Keratinocyte (primary cell): ENCODE data around the gene ZNF438. TPM values are rescaled to one million over a fixed set of nuclear protein-coding genes. Genes with fewer than 3 reads are reported as not detected.
"Not testable (repeated sequence)": the region's sequence is repeated elsewhere in the genome, so short reads cannot be mapped to it uniquely, and the experiment has no call there.

ENCODE experiments used
- DNase-seq: peaks from one replicate; pipeline ENCODE4 v3.0.0-alpha.2; 2011; ENCODE audit warnings: low read depth, missing footprints, low spot score
- FAIRE-seq: peaks from 2 replicates; lab custom pipeline; 2011; peaks lifted over from hg19 to GRCh38; lab: Jason Lieb, UNC
- H2AFZ ChIP-seq: 2 replicates; pipeline ENCODE4 v1.6.0; 2012; ENCODE audit warnings: low read length, control low read depth, inconsistent platforms; ENCODE audit not compliant: control insufficient read depth
- H3K27ac ChIP-seq: 2 replicates; pipeline ENCODE4 v1.5.1; 2011; ENCODE audit warnings: low read length; ENCODE audit not compliant: control insufficient read depth, insufficient read depth
- H3K27me3 ChIP-seq: 3 replicates; pipeline ENCODE4 v1.6.0; 2011; ENCODE audit warnings: low read length; ENCODE audit not compliant: control insufficient read depth, insufficient read depth; ENCODE audit errors: extremely low read depth
- H3K36me3 ChIP-seq, 2 experiments: 2 replicates in 1 of 2; 3 replicates in 1 of 2; pipeline ENCODE4 v1.5.1; 2011; ENCODE audit warnings: low read length in 2 of 2, mild to moderate bottlenecking in 1 of 2; ENCODE audit not compliant: control insufficient read depth in 2 of 2, insufficient read depth in 2 of 2; ENCODE audit errors: extremely low read depth in 1 of 2
- H3K4me1 ChIP-seq: 3 replicates; pipeline ENCODE4 v1.5.1; 2011; ENCODE audit warnings: low read length; ENCODE audit not compliant: control insufficient read depth, insufficient read depth; ENCODE audit errors: extremely low read depth
- H3K4me2 ChIP-seq: 3 replicates; pipeline ENCODE4 v1.6.0; 2011; ENCODE audit warnings: low read depth, low read length; ENCODE audit not compliant: control insufficient read depth, insufficient read depth; ENCODE audit errors: extremely low read depth
- H3K4me3 ChIP-seq, 3 experiments: fragments of 200-600 bp in 1 of 3; sonication (generic) in 1 of 3; 2 replicates in 2 of 3; 3 replicates in 1 of 3; pipeline ENCODE4 v1.5.1; 2011 to 2016; ENCODE audit warnings: low read length in 3 of 3, mild to moderate bottlenecking in 3 of 3, control low read depth in 2 of 3, inconsistent platforms in 1 of 3, low read depth in 1 of 3, mixed read lengths in 1 of 3, mixed run types in 1 of 3, moderate library complexity in 1 of 3; ENCODE audit not compliant: control insufficient read depth in 2 of 3, insufficient read depth in 2 of 3; ENCODE audit errors: extremely low read depth in 1 of 3
- H3K79me2 ChIP-seq: 2 replicates; pipeline ENCODE4 v1.6.0; 2012; ENCODE audit warnings: low read length; ENCODE audit not compliant: control insufficient read depth, insufficient read depth
- H3K9ac ChIP-seq: 3 replicates; pipeline ENCODE4 v1.6.0; 2011; ENCODE audit warnings: low read length; ENCODE audit not compliant: control insufficient read depth, insufficient read depth; ENCODE audit errors: extremely low read depth
- H3K9me1 ChIP-seq: 3 replicates; pipeline ENCODE4 v1.6.0; 2011; ENCODE audit warnings: low read length; ENCODE audit not compliant: control insufficient read depth, insufficient read depth; ENCODE audit errors: extremely low read depth
- H3K9me3 ChIP-seq: 2 replicates; pipeline ENCODE4 v1.5.1; 2012; ENCODE audit warnings: low read depth, low read length; ENCODE audit not compliant: control insufficient read depth
- H4K20me1 ChIP-seq: 3 replicates; pipeline ENCODE4 v1.6.0; 2011; ENCODE audit warnings: low read length; ENCODE audit not compliant: control insufficient read depth, insufficient read depth; ENCODE audit errors: extremely low read depth
- CTCF ChIP-seq, 3 experiments: IDR thresholded peaks in 1 of 3; conservative IDR thresholded peaks in 1 of 3; optimal IDR thresholded peaks in 1 of 3; 2 replicates in 2 of 3; 3 replicates in 1 of 3; pipeline versions ENCODE3 to v1.5.1; 2011; ENCODE audit warnings: low read length in 3 of 3, mild to moderate bottlenecking in 3 of 3, moderate library complexity in 2 of 3, control low read depth in 1 of 3, inconsistent platforms in 1 of 3; ENCODE audit not compliant: insufficient read depth in 2 of 3; ENCODE audit errors: extremely low read depth in 1 of 3
- EZH2 ChIP-seq: IDR thresholded peaks from one replicate; pipeline ENCODE4 v1.6.1; 2012; ENCODE audit warnings: inconsistent platforms, mild to moderate bottlenecking, low read length, moderate library complexity
- dilution Hi-C: fragments of 300-500 bp; cut with MboI; formaldehyde crosslinking; loops from one replicate; pipeline ENCODE4 v1.7.0; 2020; ENCODE audit warnings: low sequenced_read_pairs; ENCODE audit not compliant: extremely low pct_ligation_motif_present
- polyA plus RNA-seq, 5 experiments: library from polyadenylated mRNA; depleted of rRNA in 3 of 5; stranded (reverse) in 3 of 5; stranded (forward) in 1 of 5; unstranded in 1 of 5; fragments of >200 nt; gene quantifications; 1 replicate in 1 of 5; 2 replicates in 3 of 5; 3 replicates in 1 of 5; pipeline versions ENCODE4 v1.2.1 to v1.2.3, GENCODE V29; 2011 to 2012; ENCODE audit warnings: missing spikeins in 2 of 5, low read depth in 1 of 5, low replicate concordance in 1 of 5

Gene ZNF438
- polyA plus RNA-seq, 1 donor (not counting 4 experiments of a cell fraction or from before 2014, with no cell fraction given), result 2.8 TPM

- Histone ChIP-seq H3K9me1 (no peaks in the 10 kb centered on the region), H3K27ac (no peak overlapping the region), H2AFZ (no peak overlapping the region), H3K9ac (no peak overlapping the region), H3K4me3 (no peak overlapping the region), H3K4me1 (peaks cover under 1% of the 10 kb centered on the region), H3K36me3 (no peaks in the 10 kb centered on the region), H3K79me2 (no peaks in the 10 kb centered on the region), H4K20me1 (no peaks in the 10 kb centered on the region), H3K27me3 (no peaks in the 10 kb centered on the region), H3K9me3 (no peaks in the 10 kb centered on the region), H3K4me2 (no peak overlapping the region)
- FAIRE-seq (no peak), DNase-seq (no peak)
- dilution Hi-C loops, result no loop called here
- TF ChIP-seq EZH2 (no peak), CTCF (optimal IDR thresholded peaks at IDR 0.05 in 1 of 3, IDR thresholded peaks at IDR 0.05 in 1 of 3, conservative IDR thresholded peaks at IDR 0.05 in 1 of 3; ENCODE audit: extremely low read depth in 1 of 3, insufficient read depth in 2 of 3, low read length in 3 of 3) (no peak)
Measured at GRCh38 chr10:30798646-30799185, 232.9 kb downstream of the ZNF438 start.

DNA sequence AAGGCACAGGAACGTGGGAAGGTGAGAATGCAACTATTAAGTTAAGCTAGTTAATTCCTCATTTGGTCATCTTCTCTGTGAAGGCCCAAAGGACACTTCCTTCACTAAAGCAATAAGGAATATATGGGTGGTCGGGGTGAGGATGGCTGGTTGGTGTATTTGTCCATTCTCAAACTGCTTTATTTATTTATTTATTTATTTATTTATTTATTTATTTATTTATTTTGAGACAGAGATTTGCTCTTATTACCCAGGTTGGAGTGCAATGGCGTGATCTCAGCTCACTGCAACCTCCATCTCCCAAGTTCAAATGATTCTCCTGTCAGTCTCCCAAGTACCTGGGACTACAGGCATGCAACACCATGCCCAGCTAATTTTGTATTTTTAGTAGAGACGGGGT is 236.6 kb downstream of the ZNF438 start:
- H3K4me1 ChIP-seq, H3K27me3 ChIP-seq, H3K4me3 ChIP-seq, H2AFZ ChIP-seq, H3K79me2 ChIP-seq, H3K9me1 ChIP-seq, DNase-seq, H3K27ac ChIP-seq, H4K20me1 ChIP-seq, H3K9ac ChIP-seq, H3K4me2 ChIP-seq, H3K36me3 ChIP-seq, dilution Hi-C loops, FAIRE-seq, H3K9me3 ChIP-seq: not testable (repeated sequence)
